ENCODE data around the gene SUGP1.

DNA sequence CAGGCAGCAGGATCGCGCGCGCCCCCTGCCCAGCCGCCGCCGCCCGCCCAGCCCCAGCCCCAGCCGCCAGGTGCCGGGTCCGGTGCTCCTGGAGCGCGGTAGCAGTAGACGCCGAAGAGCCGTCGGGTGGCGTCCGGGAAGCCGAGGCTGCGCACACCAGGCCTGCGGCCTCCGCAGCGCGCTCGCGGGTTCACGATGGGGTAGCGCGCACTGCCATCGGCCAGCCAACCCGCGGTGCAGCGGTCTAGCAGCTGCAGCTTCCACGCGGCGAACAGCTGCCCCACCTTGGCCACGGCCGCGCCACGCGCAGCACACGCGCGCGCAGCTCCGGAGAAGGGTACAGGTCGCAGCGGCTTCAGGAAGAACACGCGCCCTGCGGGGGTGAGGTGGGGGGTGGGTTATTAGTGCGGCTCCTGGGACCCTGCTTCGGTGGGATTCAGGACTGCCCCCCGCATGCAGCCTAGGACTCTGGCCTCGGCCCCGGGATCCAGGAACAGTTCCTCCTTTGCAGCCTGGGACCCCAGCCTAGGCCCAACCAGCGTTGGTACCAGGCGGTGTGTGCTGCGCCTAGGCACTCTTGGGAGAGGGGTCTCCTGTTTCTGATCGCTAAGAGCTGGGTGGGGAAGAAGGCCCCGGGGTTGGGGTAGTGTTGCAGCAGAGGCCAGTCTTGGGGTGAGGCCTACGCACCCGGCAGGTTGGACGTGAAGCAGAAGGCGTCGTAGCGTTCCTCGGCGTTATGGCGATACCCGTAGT, 62.3 kb downstream of the SUGP1 start:
- TF ChIP-seq CTCF (optimal IDR thresholded peaks at IDR 0.05 in 1 of 3, IDR thresholded peaks at IDR 0.05 in 1 of 3, conservative IDR thresholded peaks at IDR 0.05 in 1 of 3; ENCODE audit: extremely low read depth in 1 of 3, insufficient read depth in 2 of 3, low read length in 3 of 3) (no peak), EZH2 (IDR thresholded peaks at IDR 0.05; ENCODE audit: low read length) (no peak)
